HG03139 (cell line): Measurements from ENCODE around the gene MUC4.

Source experiments
- ATAC-seq: cut with Tn5 transposase; IDR thresholded peaks from one replicate; pipeline ENCODE4 v1.9.1; 2021; ENCODE audit not compliant: unreplicated experiment

Gene MUC4

GRCh38 chr3:195811756-195812155, at the start of gene MUC4:
MUC4 (minus strand) TSS chr3:195811929; CDS start chr3:195811817, 112 bp downstream.
- no peak for ATAC-seq

- ATAC-seq, result no peak
Measured at GRCh38 chr3:195860456-195860855, 48.7 kb upstream of the MUC4 start.

GRCh38 chr3:195859846-195860411, 48.2 kb upstream of the MUC4 start:
- no peak for ATAC-seq

GRCh38 chr3:195859061-195859845, 47.5 kb upstream of the MUC4 start:
- no peak for ATAC-seq

GRCh38 chr3:195856410-195857084, 44.8 kb upstream of the MUC4 start:
- no peak for ATAC-seq

GRCh38 chr3:195855471-195856409, 44.0 kb upstream of the MUC4 start:
- ATAC-seq, result no peak

GRCh38 chr3:195854628-195855294, 43.0 kb upstream of the MUC4 start:
- no peak for ATAC-seq

GRCh38 chr3:195853996-195854395, 42.3 kb upstream of the MUC4 start:
- ATAC-seq, result no peak

- ATAC-seq, result no peak
Measured at GRCh38 chr3:195853036-195853435, 41.3 kb upstream of the MUC4 start.

GRCh38 chr3:195850857-195851543, 39.3 kb upstream of the MUC4 start:
- peak; percentile 78 for ATAC-seq

GRCh38 chr3:195849322-195850074, 37.8 kb upstream of the MUC4 start:
- ATAC-seq, result no peak

GRCh38 chr3:195847055-195847950, 35.6 kb upstream of the MUC4 start:
- no peak for ATAC-seq

GRCh38 chr3:195845483-195845882, 33.8 kb upstream of the MUC4 start:
- ATAC-seq, result no peak

- ATAC-seq, result no peak
Measured at GRCh38 chr3:195844671-195845218, 33.0 kb upstream of the MUC4 start.

- ATAC-seq, result no peak
Measured at GRCh38 chr3:195839260-195840010, 27.7 kb upstream of the MUC4 start.

GRCh38 chr3:195838714-195839113, 27.0 kb upstream of the MUC4 start:
- no peak for ATAC-seq

- ATAC-seq, result no peak
Measured at GRCh38 chr3:195836476-195837135, 24.9 kb upstream of the MUC4 start.
